ENCODE data around the gene TNFRSF9. TPM values are rescaled to one million over a fixed set of nuclear protein-coding genes. Genes with fewer than 3 reads are reported as not detected.
"Not testable (repeated sequence)": the region's sequence is repeated elsewhere in the genome, so short reads cannot be mapped to it uniquely, and the experiment has no call there.

TNFRSF9 gene
- polyA plus RNA-seq, 2 of the 4 experiments (the other 2 are of a cell fraction), result 0.75 to 3.2 TPM

DNA sequence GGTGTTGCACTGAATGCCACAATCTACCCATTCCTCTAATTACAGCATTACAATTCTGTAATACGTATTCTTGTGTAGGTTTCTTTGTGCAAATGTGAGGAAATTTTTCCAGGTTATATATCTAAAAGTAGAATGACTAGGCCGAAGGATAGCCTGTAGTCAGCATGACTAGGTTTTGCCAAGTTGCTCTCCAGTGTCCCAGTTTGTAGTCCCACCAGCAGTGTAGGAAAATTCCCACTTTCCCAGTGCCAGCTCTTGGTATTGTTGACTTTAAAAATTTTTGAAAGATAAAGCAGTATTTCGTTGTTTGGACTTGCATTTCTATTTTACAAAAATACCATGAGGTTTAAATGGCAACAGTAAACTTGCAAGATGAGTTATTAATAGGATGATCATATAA is 23.8 kb upstream of the TNFRSF9 start:
- no peak for ATAC-seq
- Histone ChIP-seq H3K4me2 (no peak overlapping the region), H3K27ac (no peak overlapping the region), H3K4me3 (no peak overlapping the region), H3K9me3 (no peaks in the 10 kb centered on the region), H3K4me1 (peaks cover 10% of the 10 kb centered on the region; the same call in 1 of the 3 replicates)
- WGBS (ENCODE audit: missing lambda C conversion rate), result 82% methylated on average over 3 of the region's 3 CpGs
- ChIA-PET POLR2A (no interaction called here), CTCF (interaction anchor here (2.7 kb wide), 1 partner anchor 10 kb away, joined by 16 read pairs; no protein-coding TSS in a partner anchor)
- TF ChIP-seq FOXS1 (CRISPR knock-in tag; IDR thresholded peaks at IDR 0.05), result no peak
- no peak for TF ChIP-seq MAFK (IDR thresholded peaks at IDR 0.05; ENCODE audit: partially characterized antibody)
- TF ChIP-seq EHF (CRISPR knock-in tag; IDR thresholded peaks at IDR 0.05), result no peak
- DNase-seq (ENCODE audit: low read depth in 1 of 2, low spot score in 1 of 2), result no peak
- FAIRE-seq, result no peak

DNA sequence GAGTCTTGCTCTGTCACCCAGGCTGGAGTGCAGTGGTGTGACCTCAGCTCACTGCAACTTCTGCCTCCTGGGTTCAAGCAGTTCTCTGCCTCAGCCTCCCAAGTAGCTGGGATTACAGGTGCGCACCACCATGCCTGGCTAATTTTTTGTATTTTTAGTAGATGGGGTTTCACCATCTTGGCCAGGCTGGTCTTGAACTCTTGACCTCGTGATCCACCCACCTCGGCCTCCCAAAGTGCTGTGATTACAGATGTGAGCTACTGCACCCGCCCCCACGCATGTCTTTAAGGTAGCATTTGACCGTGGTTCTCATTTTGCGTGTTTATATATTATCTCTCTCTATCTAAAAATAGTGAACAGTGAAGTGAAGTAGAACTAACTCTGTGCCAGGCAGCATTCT is 23.2 kb upstream of the TNFRSF9 start:
- H3K4me2 ChIP-seq; FAIRE-seq; H3K27ac ChIP-seq; POLR2A ChIA-PET; H3K9me3 ChIP-seq; DNase-seq (ENCODE audit: low read depth in 1 of 2, low spot score in 1 of 2); ATAC-seq; H3K4me3 ChIP-seq; H3K4me1 ChIP-seq: not testable (repeated sequence)
- CTCF ChIA-PET, result interaction anchor here (1.6 to 2.7 kb wide), 2 partner anchors 9 to 11 kb away, joined by 3 to 16 read pairs; no protein-coding TSS in a partner anchor
- 91% methylated on average over 7 of the region's 7 CpGs for WGBS (ENCODE audit: missing lambda C conversion rate)

DNA sequence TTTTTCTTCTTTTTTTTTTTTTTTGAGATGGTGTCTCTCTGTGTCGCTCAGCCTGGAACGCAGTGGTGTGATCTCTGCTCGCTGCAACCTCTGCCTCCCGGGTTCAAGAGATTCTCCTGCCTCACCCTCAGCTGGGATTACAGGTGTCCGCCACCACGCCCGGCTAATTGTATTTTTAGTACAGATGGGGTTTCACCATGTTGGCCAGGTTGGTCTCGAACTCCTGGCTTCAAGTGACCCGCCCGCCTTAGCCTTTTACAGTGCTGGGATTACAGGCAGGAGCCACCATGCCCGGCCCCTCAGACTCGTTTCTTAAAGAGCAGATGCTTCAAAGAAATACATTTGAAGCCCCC is 22.7 kb upstream of the TNFRSF9 start:
- DNase-seq (ENCODE audit: low read depth in 1 of 2, low spot score in 1 of 2); H3K4me3 ChIP-seq; H3K4me1 ChIP-seq; FAIRE-seq; H3K9me3 ChIP-seq; POLR2A ChIA-PET; H3K27ac ChIP-seq; ATAC-seq: not testable (repeated sequence)
- peak overlapping the region; percentile 84; the same call in 2 of the 3 replicates for H3K4me2 ChIP-seq
- 97% methylated on average over 8 of the region's 12 CpGs for WGBS (ENCODE audit: missing lambda C conversion rate)
- CTCF ChIA-PET, result interaction anchor here (0.6 to 2.7 kb wide), 3 partner anchors 10 to 18 kb away, joined by 3 to 16 read pairs (median 3); no protein-coding TSS in a partner anchor

DNA sequence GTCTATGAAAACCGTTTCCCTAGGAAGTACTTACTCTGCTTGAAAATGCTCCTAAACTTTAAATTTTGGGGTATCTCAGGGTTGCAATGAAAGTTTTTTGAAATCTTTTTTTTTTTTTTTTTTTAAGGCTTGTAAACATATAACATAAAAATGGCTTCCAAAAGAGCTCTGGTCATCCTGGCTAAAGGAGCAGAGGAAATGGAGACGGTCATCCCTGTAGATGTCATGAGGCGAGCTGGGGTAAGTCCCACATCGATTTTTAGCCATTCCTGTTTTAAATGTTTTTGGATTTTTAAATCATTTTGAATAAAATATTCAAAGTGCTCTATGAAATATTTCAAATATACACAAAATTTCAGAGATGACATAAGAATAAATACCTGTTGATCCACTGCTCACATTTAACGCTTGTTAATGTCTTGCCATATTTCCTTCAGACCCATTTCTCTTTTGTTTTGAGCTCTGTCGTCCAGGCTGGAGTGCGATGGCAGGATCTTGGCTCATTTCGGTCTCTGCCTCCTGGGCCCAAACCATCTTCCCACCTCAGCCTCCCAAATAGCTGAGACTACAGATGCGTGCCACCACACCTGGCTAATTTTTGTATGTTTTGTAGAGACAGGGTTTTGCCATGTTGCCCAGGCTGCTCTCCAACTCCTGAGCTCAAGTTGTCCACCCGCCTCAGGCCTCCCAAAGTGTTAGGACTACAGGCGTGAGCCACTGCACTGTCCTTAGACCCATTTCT is 22.2 kb upstream of the TNFRSF9 start:
- FAIRE-seq, result no peak
- H3K4me2 ChIP-seq, result peak overlapping the region; percentile 84
- peak overlapping the region; percentile 91 to 99; a peak in 4 of 6 replicates for H3K27ac ChIP-seq
- no peak for ATAC-seq
- peak overlapping the region; percentile 96 for H3K4me3 ChIP-seq
- no peaks in the 10 kb centered on the region for H3K9me3 ChIP-seq
- TF ChIP-seq JUN (IDR thresholded peaks at IDR 0.05), result no peak
- no peak for TF ChIP-seq ZNF302 (CRISPR knock-in tag; IDR thresholded peaks at IDR 0.05)
- TF ChIP-seq HEYL (CRISPR knock-in tag; IDR thresholded peaks at IDR 0.05), result no peak
- TF ChIP-seq, protein P1, sequence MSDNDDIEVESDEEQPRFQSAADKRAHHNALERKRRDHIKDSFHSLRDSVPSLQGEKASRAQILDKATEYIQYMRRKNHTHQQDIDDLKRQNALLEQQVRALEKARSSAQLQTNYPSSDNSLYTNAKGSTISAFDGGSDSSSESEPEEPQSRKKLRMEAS (IDR thresholded peaks at IDR 0.05), result no peak
- TF ChIP-seq POLR2AphosphoS2 (conservative IDR thresholded peaks at IDR 0.05; ENCODE audit: low read length), result no peak
- TF ChIP-seq FOSB (CRISPR knock-in tag; IDR thresholded peaks at IDR 0.05), result no peak
- no peak for TF ChIP-seq GATA3 (IDR thresholded peaks at IDR 0.05; ENCODE audit: borderline replicate concordance)
- TF ChIP-seq PHF8 (IDR thresholded peaks at IDR 0.05; ENCODE audit: borderline replicate concordance, low read depth), result no peak
- TF ChIP-seq CBX2 (IDR thresholded peaks at IDR 0.05; ENCODE audit: borderline replicate concordance, low read depth), result no peak
- TF ChIP-seq, protein P2, sequence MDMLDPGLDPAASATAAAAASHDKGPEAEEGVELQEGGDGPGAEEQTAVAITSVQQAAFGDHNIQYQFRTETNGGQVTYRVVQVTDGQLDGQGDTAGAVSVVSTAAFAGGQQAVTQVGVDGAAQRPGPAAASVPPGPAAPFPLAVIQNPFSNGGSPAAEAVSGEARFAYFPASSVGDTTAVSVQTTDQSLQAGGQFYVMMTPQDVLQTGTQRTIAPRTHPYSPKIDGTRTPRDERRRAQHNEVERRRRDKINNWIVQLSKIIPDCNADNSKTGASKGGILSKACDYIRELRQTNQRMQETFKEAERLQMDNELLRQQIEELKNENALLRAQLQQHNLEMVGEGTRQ (IDR thresholded peaks at IDR 0.05), result no peak
- TF ChIP-seq, protein P3, sequence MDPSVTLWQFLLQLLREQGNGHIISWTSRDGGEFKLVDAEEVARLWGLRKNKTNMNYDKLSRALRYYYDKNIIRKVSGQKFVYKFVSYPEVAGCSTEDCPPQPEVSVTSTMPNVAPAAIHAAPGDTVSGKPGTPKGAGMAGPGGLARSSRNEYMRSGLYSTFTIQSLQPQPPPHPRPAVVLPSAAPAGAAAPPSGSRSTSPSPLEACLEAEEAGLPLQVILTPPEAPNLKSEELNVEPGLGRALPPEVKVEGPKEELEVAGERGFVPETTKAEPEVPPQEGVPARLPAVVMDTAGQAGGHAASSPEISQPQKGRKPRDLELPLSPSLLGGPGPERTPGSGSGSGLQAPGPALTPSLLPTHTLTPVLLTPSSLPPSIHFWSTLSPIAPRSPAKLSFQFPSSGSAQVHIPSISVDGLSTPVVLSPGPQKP (IDR thresholded peaks at IDR 0.05; ENCODE audit: low read depth, low read length), result no peak
- no peak for TF ChIP-seq RFX5 (IDR thresholded peaks at IDR 0.05)
- no peak for TF ChIP-seq RARB (CRISPR knock-in tag; IDR thresholded peaks at IDR 0.05)
- TF ChIP-seq, protein P4, sequence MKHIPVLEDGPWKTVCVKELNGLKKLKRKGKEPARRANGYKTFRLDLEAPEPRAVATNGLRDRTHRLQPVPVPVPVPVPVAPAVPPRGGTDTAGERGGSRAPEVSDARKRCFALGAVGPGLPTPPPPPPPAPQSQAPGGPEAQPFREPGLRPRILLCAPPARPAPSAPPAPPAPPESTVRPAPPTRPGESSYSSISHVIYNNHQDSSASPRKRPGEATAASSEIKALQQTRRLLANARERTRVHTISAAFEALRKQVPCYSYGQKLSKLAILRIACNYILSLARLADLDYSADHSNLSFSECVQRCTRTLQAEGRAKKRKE (CRISPR knock-in tag; IDR thresholded peaks at IDR 0.05; ENCODE audit: low read depth), result no peak
- TF ChIP-seq, protein P5, sequence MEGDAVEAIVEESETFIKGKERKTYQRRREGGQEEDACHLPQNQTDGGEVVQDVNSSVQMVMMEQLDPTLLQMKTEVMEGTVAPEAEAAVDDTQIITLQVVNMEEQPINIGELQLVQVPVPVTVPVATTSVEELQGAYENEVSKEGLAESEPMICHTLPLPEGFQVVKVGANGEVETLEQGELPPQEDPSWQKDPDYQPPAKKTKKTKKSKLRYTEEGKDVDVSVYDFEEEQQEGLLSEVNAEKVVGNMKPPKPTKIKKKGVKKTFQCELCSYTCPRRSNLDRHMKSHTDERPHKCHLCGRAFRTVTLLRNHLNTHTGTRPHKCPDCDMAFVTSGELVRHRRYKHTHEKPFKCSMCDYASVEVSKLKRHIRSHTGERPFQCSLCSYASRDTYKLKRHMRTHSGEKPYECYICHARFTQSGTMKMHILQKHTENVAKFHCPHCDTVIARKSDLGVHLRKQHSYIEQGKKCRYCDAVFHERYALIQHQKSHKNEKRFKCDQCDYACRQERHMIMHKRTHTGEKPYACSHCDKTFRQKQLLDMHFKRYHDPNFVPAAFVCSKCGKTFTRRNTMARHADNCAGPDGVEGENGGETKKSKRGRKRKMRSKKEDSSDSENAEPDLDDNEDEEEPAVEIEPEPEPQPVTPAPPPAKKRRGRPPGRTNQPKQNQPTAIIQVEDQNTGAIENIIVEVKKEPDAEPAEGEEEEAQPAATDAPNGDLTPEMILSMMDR (IDR thresholded peaks at IDR 0.05), result no peak
- no peak for TF ChIP-seq EP300 (IDR thresholded peaks at IDR 0.05)
- POLR2A ChIA-PET, result interaction anchor here (0.6 to 0.7 kb wide), 2 partner anchors 44 to 297 kb away, joined by 3 read pairs; no protein-coding TSS in a partner anchor
- CTCF ChIA-PET, result interaction anchor here (0.6 to 2.7 kb wide), 5 partner anchors 10 to 367 kb away, joined by 3 to 16 read pairs (median 3); no protein-coding TSS in a partner anchor
- no peak for DNase-seq (ENCODE audit: low read depth in 1 of 2, low spot score in 1 of 2)
- peaks cover 10% of the 10 kb centered on the region; the same call in 1 of the 3 replicates for H3K4me1 ChIP-seq
- 81% methylated on average over 11 of the region's 11 CpGs for WGBS (ENCODE audit: missing lambda C conversion rate)

Measured in A549 (cell line).